GM19372 (cell line): Measurements from ENCODE around the gene TTC3.
"Not testable (repeated sequence)": the region's sequence is repeated elsewhere in the genome, so short reads cannot be mapped to it uniquely, and the experiment has no call there.

Experiments
- ATAC-seq: cut with Tn5 transposase; IDR thresholded peaks from one replicate; pipeline ENCODE4 v1.9.1; 2021; ENCODE audit warnings: mild to moderate bottlenecking, low read depth, moderate library complexity; ENCODE audit not compliant: unreplicated experiment

The TTC3 gene

DNA sequence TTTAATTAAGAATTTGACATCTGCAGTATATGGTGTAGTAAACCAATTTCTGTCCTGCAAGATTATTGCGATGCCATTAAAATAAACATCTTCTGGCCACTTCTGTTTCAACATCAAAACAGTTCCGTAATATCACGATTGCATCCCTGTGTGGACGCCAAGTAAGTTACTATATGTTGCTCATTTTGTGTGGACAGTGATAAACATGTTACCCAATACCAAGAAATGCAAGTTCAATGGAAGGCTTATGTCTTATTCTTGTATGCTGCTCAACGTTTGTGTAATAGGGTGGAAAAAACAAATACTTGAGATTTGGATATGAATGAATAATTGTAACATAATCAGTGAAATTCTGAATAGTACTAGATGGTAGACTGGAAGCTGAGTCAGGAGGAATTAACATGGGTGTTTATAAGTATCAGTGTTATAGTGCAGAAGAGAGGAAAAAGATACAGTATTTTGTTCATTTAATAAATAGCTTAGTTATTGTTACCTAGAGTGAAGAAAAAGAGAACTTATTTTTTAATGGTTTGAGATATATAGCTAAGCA lies 15.2 kb downstream of the TTC3 start:
- no peak for ATAC-seq

DNA sequence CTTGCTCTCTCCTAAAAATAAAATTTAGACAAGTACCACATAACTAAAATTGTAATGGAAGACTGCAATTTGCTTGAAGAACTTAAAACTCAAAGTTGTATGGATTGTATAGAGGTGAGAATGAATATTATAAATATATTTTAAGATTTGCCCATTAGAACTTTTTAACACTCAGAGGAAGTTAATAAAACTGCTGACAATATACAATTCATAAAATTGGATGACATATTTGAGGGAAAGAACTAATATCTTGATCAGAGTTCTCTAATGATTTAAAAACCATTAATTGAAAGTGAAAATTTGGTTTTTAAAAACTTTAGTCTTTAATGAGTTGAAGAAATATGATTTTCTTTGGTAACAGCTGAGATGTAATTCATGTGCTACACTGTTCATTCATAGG lies 20.9 kb downstream of the TTC3 start:
- ATAC-seq = no peak

DNA sequence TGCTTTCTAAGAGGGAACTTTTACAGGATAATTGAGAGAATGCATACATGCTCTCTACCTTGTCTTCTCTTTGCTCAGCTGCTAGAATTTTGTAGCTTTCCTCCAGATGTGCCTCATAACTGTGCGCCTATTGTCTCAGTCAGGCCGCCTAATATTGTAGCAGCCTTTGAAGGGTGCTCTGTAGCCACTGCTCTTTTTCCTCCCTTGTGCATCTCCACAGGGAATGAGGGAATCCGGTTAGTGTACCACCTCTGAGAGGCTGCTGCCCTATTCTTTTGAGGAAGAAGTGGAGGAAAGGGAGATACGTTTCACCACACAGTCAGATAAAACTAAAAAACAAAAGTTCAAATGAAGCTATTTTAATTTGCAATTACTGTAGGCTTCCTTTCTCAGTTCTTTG lies 22.8 kb downstream of the TTC3 start:
- no peak for ATAC-seq

DNA sequence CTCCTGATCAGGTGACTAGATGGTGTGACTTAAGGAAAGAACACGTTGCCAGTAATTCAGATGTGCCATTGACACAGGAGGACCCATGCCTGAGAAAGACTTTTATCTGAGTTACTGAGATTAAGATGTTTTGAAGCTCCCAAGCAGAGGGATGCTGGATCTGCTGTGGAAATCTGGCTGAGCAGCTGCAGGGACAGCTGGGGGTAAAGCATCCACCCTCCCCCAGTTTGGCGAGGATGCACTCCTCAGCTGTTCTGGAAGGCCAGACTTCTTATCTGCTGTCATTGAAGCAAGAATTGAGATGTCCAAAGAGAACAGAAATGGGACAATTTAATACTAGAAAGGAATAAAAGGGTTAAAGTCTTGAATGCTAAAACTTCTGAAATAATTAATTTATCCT lies 25.7 kb downstream of the TTC3 start:
- ATAC-seq = no peak

DNA sequence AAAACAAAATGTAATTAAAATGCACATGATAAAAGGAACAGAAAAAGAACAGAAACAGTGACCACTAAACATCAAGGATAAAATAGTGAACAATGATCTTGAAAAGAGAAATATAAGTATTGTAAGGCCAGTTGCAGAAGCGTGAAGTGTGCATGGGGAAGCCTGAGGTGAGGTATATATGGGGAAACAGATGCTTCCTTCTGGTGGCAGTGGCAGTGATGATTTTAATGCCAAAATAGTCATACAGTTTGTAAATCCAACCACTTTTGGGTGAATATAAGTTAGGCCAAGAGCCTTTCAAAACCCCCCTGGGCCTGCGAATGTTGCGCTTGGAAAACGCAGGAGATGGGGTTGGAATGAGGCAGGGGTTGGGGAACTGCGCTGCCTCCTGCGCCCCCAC lies 27.3 kb downstream of the TTC3 start:
- no peak for ATAC-seq

DNA sequence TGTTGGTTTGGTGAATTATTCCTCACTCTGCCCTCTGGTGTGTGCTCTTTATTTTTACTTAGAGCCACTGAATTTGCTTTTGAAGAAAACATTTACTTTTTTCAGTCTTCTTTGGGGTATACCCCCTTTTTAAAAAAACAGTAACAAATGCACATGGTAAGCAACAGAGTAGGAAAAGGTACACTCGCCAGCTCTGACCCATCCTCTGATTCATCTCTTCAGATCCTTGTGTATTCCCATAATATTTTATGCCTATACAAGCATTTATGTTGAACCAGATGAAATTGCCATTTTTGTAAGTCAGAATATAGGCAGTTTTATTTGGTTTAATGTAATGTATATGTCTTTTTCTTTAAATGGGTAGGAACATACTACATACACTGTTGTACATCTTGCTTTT lies 28.3 kb downstream of the TTC3 start:
- no peak for ATAC-seq

DNA sequence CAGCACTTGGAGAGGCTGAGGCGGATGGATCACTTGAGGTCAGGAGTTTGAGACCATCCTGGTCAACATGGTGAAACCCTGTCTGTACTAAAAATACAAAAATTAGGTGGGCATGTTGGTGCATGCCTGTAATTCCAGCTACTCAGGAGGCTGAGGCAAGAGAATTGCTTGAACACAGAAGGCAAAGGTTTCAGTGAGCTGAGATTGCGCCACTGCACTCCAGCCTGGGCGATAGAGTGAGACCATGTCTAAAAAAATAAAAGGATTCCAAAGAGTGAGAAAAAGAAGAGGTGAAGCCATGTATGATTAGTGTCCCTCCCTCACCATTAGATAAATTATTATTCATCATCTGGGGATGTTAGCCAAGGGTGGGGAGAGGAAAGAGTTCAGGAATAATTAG lies 29.7 kb downstream of the TTC3 start:
- not testable (repeated sequence) for ATAC-seq

DNA sequence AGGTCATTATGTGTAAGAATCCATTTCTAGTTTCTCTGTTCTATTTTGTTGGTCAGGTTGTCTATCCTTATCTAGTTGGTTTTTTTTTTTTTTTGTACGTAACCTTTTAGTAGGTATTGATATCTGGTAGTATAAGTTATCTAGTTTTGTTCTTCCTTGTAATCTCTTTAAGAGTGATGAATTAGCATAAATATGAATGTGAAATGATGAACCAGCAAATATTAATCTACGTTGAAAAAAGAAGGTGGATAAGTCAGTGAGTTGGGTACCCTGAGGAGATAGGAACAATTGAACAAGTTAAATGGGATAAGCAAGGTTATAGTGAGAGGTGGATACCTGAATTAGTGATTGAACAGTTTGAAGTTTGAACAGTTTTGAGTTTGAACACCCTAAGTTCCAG lies 33.9 kb downstream of the TTC3 start:
- ATAC-seq = no peak

DNA sequence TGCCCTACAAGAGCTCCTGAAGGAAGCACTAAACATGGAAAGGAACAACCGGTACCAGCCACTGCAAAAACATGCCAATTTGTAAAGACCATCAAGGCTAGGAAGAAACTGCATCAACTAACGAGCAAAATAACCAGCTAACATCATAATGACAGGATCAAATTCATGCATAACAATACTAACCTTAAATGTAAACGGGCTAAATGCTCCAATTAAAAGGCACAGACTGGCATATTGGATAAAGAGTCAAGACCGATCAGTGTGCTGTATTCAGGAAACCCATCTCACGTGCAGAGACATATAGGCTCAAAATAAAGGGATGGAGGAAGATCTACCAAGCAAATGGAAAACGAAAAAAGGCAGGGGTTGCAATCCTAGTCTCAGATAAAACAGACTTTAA lies 38.0 kb downstream of the TTC3 start:
- ATAC-seq = not testable (repeated sequence)

DNA sequence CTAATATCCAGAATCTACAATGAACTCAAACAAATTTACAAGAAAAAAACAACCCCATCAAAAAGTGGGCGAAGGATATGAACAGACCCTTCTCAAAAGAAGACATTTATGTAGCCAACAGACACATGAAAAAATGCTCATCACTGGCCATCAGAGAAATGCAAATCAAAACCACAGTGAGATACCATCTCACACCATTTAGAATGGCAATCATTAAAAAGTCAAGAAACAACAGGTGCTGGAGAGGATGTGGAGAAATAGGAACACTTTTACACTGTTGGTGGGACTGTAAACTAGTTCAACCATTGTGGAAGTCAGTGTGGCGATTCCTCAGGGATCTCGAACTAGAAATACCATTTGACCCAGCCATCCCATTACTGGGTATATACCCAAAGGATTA lies 41.2 kb downstream of the TTC3 start:
- not testable (repeated sequence) for ATAC-seq

DNA sequence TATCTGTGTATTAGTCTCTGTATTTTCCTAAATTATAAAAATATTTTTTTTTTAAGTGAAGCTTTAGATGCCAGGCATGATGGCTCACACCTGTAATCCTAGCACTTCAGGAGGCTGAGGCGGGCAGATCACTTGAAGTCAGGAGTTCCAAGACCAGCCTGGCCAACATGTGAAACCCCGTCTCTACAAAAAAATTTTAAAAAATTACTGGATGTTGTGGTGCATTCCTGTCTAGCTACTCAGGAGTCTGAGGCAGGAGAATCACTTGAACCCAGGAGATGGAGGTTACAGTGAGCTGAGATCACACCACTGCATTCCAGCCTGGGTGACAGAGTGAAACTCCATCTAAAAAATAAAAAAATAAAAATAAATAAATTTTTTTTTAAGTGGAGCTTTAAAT lies 43.4 kb downstream of the TTC3 start:
- ATAC-seq = not testable (repeated sequence)

DNA sequence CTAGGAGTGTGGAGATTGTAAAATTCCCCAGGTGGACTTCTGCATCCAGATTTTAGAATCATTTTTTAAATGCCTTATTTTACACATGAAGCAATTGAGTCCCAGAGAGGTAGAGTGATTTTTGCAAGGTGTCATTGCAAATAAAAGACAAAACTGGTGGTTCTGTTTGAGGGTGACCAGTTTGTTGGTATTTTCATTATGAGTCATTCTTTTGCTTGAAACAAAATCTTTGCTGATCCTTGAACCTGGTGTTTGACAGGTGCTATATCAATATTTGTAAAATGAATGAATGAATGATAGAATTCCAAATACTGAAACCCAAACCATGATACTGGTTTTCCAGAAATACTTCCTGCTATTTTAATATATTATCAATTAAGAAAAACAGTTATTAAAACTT lies 44.1 kb downstream of the TTC3 start:
- no peak for ATAC-seq

DNA sequence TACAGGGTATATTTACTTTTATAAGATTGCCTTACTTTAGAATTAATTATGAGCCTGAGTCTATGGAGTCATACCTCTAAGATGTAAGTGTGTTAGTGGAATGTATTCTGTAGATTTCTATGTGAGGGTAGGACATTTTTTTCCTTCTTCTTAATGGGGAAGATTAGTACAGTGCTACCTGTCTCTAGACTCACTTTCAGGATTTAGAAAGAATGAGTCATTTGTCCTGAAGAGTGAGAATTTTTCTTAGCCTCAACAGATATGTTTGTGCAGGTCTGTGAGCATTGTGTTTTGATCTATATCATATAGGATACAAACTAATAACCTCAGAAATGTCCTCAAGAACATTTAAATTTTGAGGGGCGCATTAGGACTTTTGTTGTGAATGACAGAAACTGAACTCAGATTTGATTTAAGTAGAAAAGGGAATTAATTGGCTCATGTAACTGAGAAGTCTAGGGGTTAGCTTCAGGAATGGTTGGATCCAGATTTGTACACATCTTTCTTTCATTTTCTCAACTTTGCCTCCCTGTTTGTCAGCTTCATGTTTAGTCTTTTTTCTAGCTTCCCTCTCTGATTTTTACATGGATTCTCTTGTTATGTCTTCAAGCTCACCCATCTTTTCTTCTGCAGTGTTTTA lies 45.3 kb downstream of the TTC3 start:
- ATAC-seq = no peak

DNA sequence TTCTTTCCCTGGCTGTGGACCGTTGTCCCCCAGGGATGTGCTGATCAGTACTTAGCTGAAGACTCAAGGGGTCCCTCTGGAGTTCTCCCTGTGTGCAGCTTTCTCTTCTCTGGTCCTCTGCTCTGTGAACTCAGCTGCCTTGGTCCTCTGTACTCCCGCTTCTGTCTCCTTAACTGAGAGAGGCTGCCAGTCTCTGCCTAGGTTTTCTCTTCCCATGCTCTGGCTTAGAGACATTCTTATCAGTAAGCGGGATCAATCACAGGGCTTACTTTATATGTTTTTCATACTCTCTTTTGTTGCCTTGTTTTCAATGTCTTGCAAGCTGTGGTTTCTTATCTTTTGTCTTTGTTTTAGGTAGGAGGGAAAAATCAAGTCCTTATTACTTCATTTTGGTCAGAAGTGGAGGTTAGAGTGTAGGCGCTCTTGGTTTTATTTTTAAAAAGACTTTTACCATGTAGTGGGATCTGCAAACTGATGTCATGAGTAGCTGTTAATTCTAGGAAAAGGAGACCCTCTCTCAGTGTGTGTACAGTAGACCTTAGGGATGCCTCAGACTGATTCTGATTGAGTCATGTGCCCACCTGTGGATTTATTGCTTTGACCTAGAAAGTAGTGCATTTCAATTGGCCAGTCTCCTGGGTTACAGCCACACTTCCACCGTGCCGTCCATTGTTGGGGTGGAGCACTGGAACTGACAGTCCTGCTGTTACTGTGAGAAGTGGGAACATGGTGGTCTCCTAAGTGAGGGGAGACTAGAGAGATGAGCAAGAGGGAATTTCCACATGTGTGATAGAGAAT lies 46.6 kb downstream of the TTC3 start:
- no peak for ATAC-seq

DNA sequence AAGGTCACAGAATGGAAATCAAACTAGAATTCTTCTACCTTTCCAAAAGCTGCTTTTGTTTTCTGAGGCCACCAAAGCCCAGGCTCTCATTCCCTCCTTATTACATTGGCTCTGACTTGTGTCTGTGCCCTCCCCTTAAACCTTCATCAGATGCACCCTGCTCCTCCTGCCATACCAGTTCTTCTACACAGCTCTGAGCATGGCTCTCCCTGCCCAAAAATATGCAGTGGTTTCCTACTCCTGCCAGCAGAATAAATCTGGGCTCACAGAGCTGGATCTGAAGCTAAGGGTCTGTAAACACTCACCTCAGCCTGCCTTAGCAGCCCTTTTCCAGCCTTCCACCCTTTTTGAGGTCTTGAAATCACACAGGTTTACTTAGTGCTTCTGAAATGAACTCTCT lies 55.0 kb downstream of the TTC3 start:
- ATAC-seq = no peak

DNA sequence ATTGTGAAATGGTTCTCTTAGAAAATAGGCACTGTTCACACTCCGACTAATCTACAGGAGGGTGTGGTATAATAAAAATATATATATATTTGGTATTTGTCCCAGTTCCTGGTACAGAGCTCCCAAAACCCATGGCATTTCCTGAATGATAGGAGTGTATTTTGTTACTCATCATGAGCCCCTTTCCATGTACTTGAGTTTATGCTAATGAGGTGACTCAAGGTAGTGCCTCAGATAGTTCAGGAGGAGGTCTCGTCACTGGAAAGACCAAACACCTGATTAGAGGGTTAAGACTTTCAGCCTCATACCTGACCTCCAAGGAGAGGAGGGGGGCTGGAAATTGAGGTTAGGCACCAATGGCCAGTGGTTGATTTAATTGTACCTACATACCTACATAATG lies 57.9 kb downstream of the TTC3 start:
- no peak for ATAC-seq

DNA sequence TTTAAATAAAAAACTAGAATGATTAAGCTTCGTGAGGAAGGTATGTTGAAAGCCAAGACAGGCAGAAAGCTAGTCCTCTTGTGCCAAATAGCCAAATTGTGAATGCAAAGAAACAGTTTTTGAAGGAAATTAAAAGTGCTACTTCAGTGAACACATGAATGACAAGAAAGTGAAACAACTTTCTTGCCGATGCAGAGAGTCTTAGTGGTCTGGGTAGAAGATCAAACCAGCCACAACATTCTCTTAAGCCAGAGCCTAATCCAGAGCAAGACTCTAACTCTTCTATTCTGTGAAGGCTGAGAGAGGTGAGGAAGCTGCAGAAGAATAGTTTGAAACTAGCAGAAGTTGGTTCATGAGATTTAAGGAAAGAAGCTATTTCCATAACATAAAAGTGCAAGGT lies 63.2 kb downstream of the TTC3 start:
- ATAC-seq = no peak

DNA sequence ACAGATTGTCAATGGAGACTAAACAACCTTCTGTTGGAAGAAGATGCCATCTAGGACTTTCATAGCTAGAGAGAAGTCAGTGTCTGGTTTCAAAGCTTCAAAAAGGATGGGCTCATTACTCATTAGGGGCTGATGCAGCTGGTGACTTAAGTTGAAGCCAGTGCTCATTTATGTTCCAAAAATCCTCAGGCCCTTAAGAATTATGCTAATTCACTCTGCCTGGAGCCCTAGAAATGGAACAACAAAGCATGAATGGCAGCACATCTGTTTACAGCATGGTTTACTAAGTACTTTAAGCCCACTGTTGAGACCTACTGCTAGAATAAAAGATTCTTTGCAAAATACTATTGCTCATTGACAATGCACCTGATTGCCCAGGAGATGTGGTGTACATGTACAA lies 63.7 kb downstream of the TTC3 start:
- ATAC-seq = no peak

DNA sequence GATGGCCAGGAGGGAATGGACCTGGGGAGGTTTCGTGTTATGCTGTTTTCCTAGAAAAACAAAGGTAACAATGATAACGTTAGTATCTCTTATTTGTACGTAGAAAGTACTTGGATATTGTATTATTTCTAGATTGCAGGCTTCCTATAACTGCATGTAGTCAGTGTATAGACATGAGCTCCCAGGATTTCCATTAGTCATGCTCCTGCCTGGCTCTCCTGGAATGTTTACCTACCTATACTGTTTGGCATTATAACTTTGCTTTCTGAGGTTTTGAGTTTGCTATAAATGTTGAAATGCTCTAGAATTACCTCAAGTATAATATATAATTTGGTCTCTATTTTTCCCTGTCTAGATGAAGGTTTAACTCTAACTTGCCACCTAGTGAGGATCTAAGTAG lies 66.1 kb downstream of the TTC3 start:
- ATAC-seq = no peak

DNA sequence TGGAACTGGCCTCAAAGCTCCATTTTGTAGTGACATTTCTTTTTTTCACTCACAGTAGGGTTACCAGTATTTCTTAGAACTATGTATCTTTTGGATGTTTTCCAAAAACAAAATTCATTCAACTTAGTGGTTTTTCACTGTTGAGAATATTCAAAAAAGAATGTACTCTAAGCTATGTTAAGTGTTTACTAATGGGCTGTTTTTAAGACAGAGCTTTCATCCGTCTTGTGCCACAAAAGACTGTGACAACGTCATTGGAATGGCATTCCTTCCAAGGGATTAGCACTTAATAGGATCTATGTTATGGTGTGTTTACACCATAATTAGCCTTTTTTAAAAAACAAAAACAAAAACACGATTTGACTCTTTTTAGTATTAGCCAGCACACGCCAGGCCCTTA lies 66.8 kb downstream of the TTC3 start:
- no peak for ATAC-seq

DNA sequence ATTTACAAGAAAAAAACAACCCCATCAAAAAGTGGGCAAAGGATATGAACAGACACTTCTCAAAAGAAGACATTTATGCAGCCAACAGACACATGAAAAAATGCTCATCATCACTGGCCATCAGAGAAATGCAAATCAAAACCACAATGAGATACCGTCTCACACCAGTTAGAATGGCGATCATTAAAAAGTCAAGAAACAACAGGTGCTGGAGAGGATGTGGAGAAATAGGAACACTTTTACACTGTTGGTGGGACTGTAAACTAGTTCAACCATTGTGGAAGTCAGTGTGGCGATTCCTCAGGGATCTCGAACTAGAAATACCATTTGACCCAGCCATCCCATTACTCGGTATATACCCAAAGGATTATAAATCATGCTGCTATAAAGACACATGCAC lies 70.3 kb downstream of the TTC3 start:
- ATAC-seq = not testable (repeated sequence)

DNA sequence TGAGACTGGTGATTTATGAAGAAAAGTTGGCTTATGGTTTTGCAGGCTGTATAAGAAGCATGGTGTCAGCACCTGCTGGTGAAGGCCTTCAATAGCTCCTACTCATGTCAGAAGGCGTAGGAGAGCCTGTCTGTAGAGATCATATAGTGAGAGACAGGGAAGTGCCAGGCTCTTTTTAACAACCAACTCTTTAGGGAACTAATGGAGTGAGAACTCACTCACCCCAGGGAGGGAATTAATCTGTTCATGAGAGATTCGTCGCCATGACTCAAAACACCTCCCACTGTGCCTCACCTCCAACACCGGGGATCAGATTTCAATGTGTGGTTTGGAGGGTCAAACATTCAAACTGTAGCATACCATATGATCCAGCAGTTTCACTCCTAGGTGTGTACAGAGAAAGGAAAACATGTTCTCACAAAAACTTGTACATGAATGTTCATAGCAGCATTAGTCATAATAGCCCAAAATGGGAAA lies 72.6 kb downstream of the TTC3 start:
- no peak for ATAC-seq
